GM18520 (cell line): ENCODE measurements around the gene LRRK2.

Experiments
- ATAC-seq: cut with Tn5 transposase; IDR thresholded peaks from one replicate; pipeline ENCODE4 v1.9.1; 2021; ENCODE audit not compliant: unreplicated experiment

Gene LRRK2

DNA sequence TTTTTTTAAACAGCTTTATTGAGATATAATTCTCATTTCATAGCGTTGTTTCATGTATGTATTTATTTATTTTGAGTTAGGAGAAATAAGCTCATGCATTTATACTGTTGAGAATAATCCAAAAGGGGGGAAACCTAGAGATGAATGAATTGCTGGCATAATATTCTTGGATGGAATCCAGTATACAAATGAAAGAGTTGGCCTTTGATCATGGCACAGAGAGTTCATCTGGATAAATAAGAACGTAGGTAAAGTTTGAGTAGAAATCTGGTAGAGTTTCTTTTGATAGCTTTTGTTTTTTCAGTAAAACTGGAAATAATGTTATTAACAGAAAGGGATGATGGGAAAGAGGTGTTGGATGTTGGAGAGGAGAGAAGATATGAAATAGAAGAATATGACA lies 166.2 kb downstream of the LRRK2 start:
- no peak for ATAC-seq

DNA sequence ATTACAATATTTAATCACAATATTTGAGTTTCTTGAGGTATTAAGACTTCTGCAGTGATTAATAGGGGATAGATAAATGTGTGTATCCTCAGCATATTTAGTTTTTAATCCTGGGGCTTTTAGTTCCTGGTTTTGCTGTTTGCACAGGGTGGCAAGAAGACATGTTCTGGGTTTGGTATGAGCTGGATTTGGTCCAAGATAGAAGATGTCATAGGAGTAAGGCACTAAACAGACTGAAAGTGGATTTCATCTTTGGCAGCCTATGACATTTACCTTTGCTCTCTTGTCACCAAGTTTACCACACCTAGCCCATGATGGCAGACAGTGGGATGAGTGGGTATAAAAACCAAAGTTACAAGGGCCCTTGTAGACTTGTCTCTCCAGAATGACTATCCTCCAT lies 168.2 kb downstream of the LRRK2 start:
- ATAC-seq: no peak

DNA sequence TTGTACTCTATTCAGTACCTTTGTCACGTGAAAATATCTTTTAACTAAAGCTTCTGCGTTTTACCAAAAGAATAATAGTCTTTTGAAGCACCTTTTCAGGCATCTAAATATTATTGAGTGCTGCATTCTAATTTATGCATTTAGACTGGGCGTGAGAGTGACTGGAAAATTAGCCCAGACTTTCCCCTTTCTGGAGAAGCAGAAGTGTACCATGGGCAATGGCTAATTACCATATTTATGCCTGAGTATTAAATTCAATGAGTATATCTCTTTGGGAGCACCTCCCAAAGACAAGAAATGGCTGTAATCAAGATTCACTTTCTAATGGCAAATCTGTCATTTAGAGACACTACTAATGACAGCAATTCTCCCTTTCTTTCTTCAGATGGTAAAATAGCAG lies 174.9 kb downstream of the LRRK2 start:
- no peak for ATAC-seq

DNA sequence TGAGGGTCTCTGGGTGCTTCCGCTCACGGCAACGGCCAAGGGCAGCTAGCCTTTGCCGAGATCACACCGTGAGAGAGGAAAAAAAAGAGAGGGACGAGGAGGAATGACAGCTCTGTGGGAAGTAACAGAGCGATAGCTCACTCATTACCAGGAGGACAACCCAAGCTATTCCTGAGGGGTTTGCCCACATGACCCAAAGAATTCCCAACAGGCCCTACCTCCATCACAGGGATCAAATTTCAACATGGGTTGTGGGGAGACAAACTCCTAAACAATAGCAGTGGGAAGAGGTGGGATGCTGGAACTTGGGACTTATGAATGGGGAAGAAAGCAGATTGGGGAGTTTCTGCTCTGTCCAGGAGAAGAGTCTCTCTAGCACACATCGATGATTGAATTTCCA lies 180.6 kb downstream of the LRRK2 start:
- no peak for ATAC-seq
